ENCODE data around the gene AP2A2.

- no peak for TF ChIP-seq CTCF (IDR thresholded peaks at IDR 0.05 in 2 of 3, conservative IDR thresholded peaks at IDR 0.05 in 1 of 3; ENCODE audit: borderline replicate concordance in 1 of 3, insufficient read depth in 1 of 3, low read depth in 2 of 3, low read length in 2 of 3)
- no peak for TF ChIP-seq POLR2AphosphoS5 (IDR thresholded peaks at IDR 0.05; ENCODE audit: low read depth, low read length)
- TF ChIP-seq POLR2A (IDR thresholded peaks at IDR 0.05; ENCODE audit: borderline replicate concordance, extremely low read depth, insufficient read depth, insufficient read length): no peak
- TF ChIP-seq CBX3 (IDR thresholded peaks at IDR 0.05; ENCODE audit: low read depth): no peak
- no peak for TF ChIP-seq SP1 (IDR thresholded peaks at IDR 0.05; ENCODE audit: low read depth)
- TF ChIP-seq EZH2phosphoT487 (IDR thresholded peaks at IDR 0.05; ENCODE audit: borderline replicate concordance): no peak
- no peak for TF ChIP-seq ELF1 (IDR thresholded peaks at IDR 0.05; ENCODE audit: borderline replicate concordance, low read depth)
These were observed 37.0 kb downstream of the AP2A2 start for GRCh38 chr11:962688-963087.
